Endometrial microvascular endothelial cells (primary cell): Measurements from ENCODE around the gene SOX4. TPM values are rescaled to one million over a fixed set of nuclear protein-coding genes. Genes with fewer than 3 reads are reported as not detected.
"Not testable (repeated sequence)": the region's sequence is repeated elsewhere in the genome, so short reads cannot be mapped to it uniquely, and the experiment has no call there.

Experiments used
- in situ Hi-C: cut with HindIII; loops from 2 replicates; pipeline ENCODE4 v1.10.0; 2017; ENCODE audit warnings: low sequenced_read_pairs, low pct_unique_long_range_greater_than_20kb; ENCODE audit errors: inconsistent ontology term
- total RNA-seq: library from RNA; depleted of rRNA; stranded (reverse); fragments of >200 nt; gene quantifications from one replicate; pipeline ENCODE4 v1.2.3, GENCODE V29; 2015; ENCODE audit errors: inconsistent ontology term

Gene SOX4
- 22.9 TPM for total RNA-seq

GRCh38 chr6:21593412-21593926 is at the start of gene SOX4:
SOX4 (plus strand) TSS chr6:21593751; CDS start chr6:21594535, 784 bp downstream.
- in situ Hi-C loops, result loop anchor here (10.0 to 25.0 kb wide), 4 partner anchors 161 to 1031 kb away; no protein-coding TSS in a partner anchor

- in situ Hi-C loops, result not testable (repeated sequence)
Measured at GRCh38 chr6:21552286-21552685, 41.3 kb upstream of the SOX4 start.

GRCh38 chr6:21554286-21554685 is 39.3 kb upstream of the SOX4 start:
- in situ Hi-C loops, result no loop called here

GRCh38 chr6:21555197-21555596 is 38.4 kb upstream of the SOX4 start:
- in situ Hi-C loops, result no loop called here

- in situ Hi-C loops, result no loop called here
Measured at GRCh38 chr6:21556511-21556910, 37.0 kb upstream of the SOX4 start.

- in situ Hi-C loops, result no loop called here
Measured at GRCh38 chr6:21556968-21557721, 36.4 kb upstream of the SOX4 start.

GRCh38 chr6:21559238-21559637 is 34.3 kb upstream of the SOX4 start:
- in situ Hi-C loops, result no loop called here

- in situ Hi-C loops, result no loop called here
Measured at GRCh38 chr6:21560249-21560648, 33.3 kb upstream of the SOX4 start.

GRCh38 chr6:21565431-21565830 is 28.1 kb upstream of the SOX4 start:
- in situ Hi-C loops, result no loop called here

- in situ Hi-C loops, result loop anchor here (25.0 kb wide), 1 partner anchor 1016 kb away; no protein-coding TSS in a partner anchor
Measured at GRCh38 chr6:21578523-21578922, 15.0 kb upstream of the SOX4 start.

GRCh38 chr6:21582651-21583050 is 10.9 kb upstream of the SOX4 start:
- in situ Hi-C loops, result loop anchor here (25.0 kb wide), 1 partner anchor 1020 kb away; no protein-coding TSS in a partner anchor

- in situ Hi-C loops, result loop anchor here (25.0 kb wide), 1 partner anchor 1024 kb away; no protein-coding TSS in a partner anchor
Measured at GRCh38 chr6:21586300-21586699, 7.3 kb upstream of the SOX4 start.

- in situ Hi-C loops, result loop anchor here (25.0 kb wide), 1 partner anchor 1024 kb away; no protein-coding TSS in a partner anchor
Measured at GRCh38 chr6:21586740-21587178, 6.8 kb upstream of the SOX4 start.

- in situ Hi-C loops, result loop anchor here (25.0 kb wide), 1 partner anchor 1025 kb away; no protein-coding TSS in a partner anchor
Measured at GRCh38 chr6:21587179-21587960, 6.2 kb upstream of the SOX4 start.

- in situ Hi-C loops, result loop anchor here (25.0 kb wide), 1 partner anchor 1026 kb away; no protein-coding TSS in a partner anchor
Measured at GRCh38 chr6:21587961-21588480, 5.5 kb upstream of the SOX4 start.

- in situ Hi-C loops, result loop anchor here (25.0 kb wide), 1 partner anchor 1026 kb away; no protein-coding TSS in a partner anchor
Measured at GRCh38 chr6:21588481-21589351, 4.8 kb upstream of the SOX4 start.

- in situ Hi-C loops, result loop anchor here (10.0 to 25.0 kb wide), 4 partner anchors 165 to 1027 kb away; no protein-coding TSS in a partner anchor
Measured at GRCh38 chr6:21589352-21590345, 3.9 kb upstream of the SOX4 start.
